ENCODE results near the gene PGM1. TPM values are rescaled to one million over a fixed set of nuclear protein-coding genes. Genes with fewer than 3 reads are reported as not detected.

Gene PGM1
- total RNA-seq: 10 to 100 TPM; 41.2 to 87.3 (median 50.4) TPM
- polyA plus RNA-seq: 100 to 1,000 TPM in 1 of 2 donors, 10 to 100 TPM in 1; 33.5 to 105 TPM
- long read RNA-seq, donor 1, transcript PGM1-202 (11 exons, 2,472 nt): major isoform, 640 of 682 reads
- long read RNA-seq, donor 1, partial matches to known transcripts: 24 of 682 reads
- long read RNA-seq, donor 1, other reads (novel, unspliced or antisense): 18 of 682 reads
- long read RNA-seq, donor 2, transcript PGM1-202 (11 exons, 2,472 nt): major isoform, 26 of 26 reads
- long read RNA-seq, donor 2, partial matches to known transcripts: 0 of 26 reads
- long read RNA-seq, donor 2, other reads (novel, unspliced or antisense): 0 of 26 reads
- long read RNA-seq, donor 3, transcript PGM1-202 (11 exons, 2,472 nt): major isoform, 183 of 198 reads
- long read RNA-seq, donor 3, partial matches to known transcripts: 10 of 198 reads
- long read RNA-seq, donor 3, other reads (novel, unspliced or antisense): 4 of 198 reads

GRCh38 chr1:63593303-63593885, at the start of gene PGM1:
Gene PGM1, plus strand, starts transcription at chr1:63593411. Its CDS starts 78 bp downstream, at chr1:63593489.
- Histone ChIP-seq H3K4me1 (ENCODE audit: insufficient read depth) (peaks cover 2% of the 10 kb centered on the region), H3K4me3 (peak within 1 kb of the TSS; percentile 79), H3K9me3 (no peaks in the 10 kb centered on the region), H3K36me3 (no peaks in the 10 kb centered on the region), H3K27me3 (no peaks in the 10 kb centered on the region), H3K27ac (peak within 1 kb of the TSS; percentile 87 to 88)
- peak; percentile 68 to 83 (median 75) for DNase-seq
- WGBS, 3 donors: 0% methylated on average over 44 to 64 of the region's 64 CpGs
- intact Hi-C loops (cut with DNase I): no loop called here
- TF ChIP-seq EP300 (IDR thresholded peaks at IDR 0.05): no peak
- TF ChIP-seq POLR2A (IDR thresholded peaks at IDR 0.05): peak; percentile 13

DNA sequence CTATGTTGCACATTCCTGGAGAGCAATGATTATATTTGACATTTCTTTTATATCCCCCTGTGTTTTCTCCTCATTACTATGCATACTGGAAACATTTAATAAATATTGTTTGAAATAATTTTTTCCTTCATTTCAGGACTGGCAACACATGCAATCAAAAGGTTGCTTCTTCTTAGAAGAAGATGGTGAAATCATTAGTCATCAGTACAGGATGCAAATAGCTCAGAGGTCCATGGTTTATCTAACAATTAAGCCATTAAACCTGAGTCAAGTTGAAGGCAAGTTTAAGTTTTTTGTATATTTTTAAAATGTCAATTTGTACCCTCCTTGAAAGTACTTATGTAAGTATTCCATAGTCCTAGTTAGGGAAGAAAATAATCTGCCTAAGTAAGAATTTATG, 47.4 kb upstream of the PGM1 start:
- Histone ChIP-seq H3K27me3 (no peaks in the 10 kb centered on the region), H3K9me3 (no peaks in the 10 kb centered on the region), H3K4me3 (no peak overlapping the region), H3K27ac (no peak overlapping the region), H3K36me3 (no peaks in the 10 kb centered on the region), H3K4me1 (ENCODE audit: insufficient read depth) (no peaks in the 10 kb centered on the region)
- no peak for TF ChIP-seq POLR2A (IDR thresholded peaks at IDR 0.05)
- TF ChIP-seq EP300 (IDR thresholded peaks at IDR 0.05): no peak
- intact Hi-C loops (cut with DNase I): no loop called here
- DNase-seq: no peak

GRCh38 chr1:63547621-63548294, 45.5 kb upstream of the PGM1 start:
- no peak overlapping the region for H3K4me3 ChIP-seq
- H3K27ac ChIP-seq: no peak overlapping the region
- H3K4me1 ChIP-seq (ENCODE audit: insufficient read depth): no peaks in the 10 kb centered on the region
- no peaks in the 10 kb centered on the region for H3K9me3 ChIP-seq
- 70 to 94% (median 77%) methylated on average over 2 of the region's 2 CpGs for WGBS, 3 donors
- H3K36me3 ChIP-seq: no peaks in the 10 kb centered on the region
- TF ChIP-seq EP300 (IDR thresholded peaks at IDR 0.05) (no peak), CTCF (IDR thresholded peaks at IDR 0.05) (no peak), POLR2A (IDR thresholded peaks at IDR 0.05) (no peak)
- DNase-seq: no peak
- no peaks in the 10 kb centered on the region for H3K27me3 ChIP-seq
- intact Hi-C loops (cut with DNase I): no loop called here

GRCh38 chr1:63548303-63548702, 44.9 kb upstream of the PGM1 start:
- no peaks in the 10 kb centered on the region for H3K36me3 ChIP-seq
- no peaks in the 10 kb centered on the region for H3K27me3 ChIP-seq
- H3K4me3 ChIP-seq: no peak overlapping the region
- H3K4me1 ChIP-seq (ENCODE audit: insufficient read depth): no peaks in the 10 kb centered on the region
- H3K27ac ChIP-seq: no peak overlapping the region
- intact Hi-C loops (cut with DNase I): no loop called here
- H3K9me3 ChIP-seq: no peaks in the 10 kb centered on the region
- no peak for TF ChIP-seq CTCF (IDR thresholded peaks at IDR 0.05)
- no peak for TF ChIP-seq EP300 (IDR thresholded peaks at IDR 0.05)
- TF ChIP-seq POLR2A (IDR thresholded peaks at IDR 0.05): no peak
- WGBS, 3 donors: 86 to 93% (median 92%) methylated on average over 2 of the region's 2 CpGs
- DNase-seq: no peak

GRCh38 chr1:63548877-63549276, 44.3 kb upstream of the PGM1 start:
- 88 to 97% (median 90%) methylated on average over 13 of the region's 13 CpGs for WGBS, 3 donors
- H3K27me3 ChIP-seq: no peaks in the 10 kb centered on the region
- TF ChIP-seq EP300 (IDR thresholded peaks at IDR 0.05) (no peak), POLR2A (IDR thresholded peaks at IDR 0.05) (no peak), CTCF (IDR thresholded peaks at IDR 0.05) (no peak)
- no peak for DNase-seq
- no peaks in the 10 kb centered on the region for H3K4me1 ChIP-seq (ENCODE audit: insufficient read depth)
- intact Hi-C loops (cut with DNase I): no loop called here
- no peak overlapping the region for H3K4me3 ChIP-seq
- no peaks in the 10 kb centered on the region for H3K9me3 ChIP-seq
- H3K27ac ChIP-seq: no peak overlapping the region
- no peaks in the 10 kb centered on the region for H3K36me3 ChIP-seq
